Activated naive CD4-positive, alpha-beta T cell treated with anti-CD3 and anti-CD28 coated beads for 36 hours (primary cell): Measurements from ENCODE around the gene CA4. TPM values are rescaled to one million over a fixed set of nuclear protein-coding genes. Genes with fewer than 3 reads are reported as not detected.
A peak's percentile ranks its signal among the peaks of the same experiment; 100 is the strongest.
"Not testable (repeated sequence)": the region's sequence is repeated elsewhere in the genome, so short reads cannot be mapped to it uniquely, and the experiment has no call there.

ENCODE experiments used
- CTCF ChIA-PET: fragments of 350-600 bp; sonication (Branson Sonifier 250); formaldehyde crosslinking; loops from one replicate; lab custom pipeline; 2021; ENCODE audit warnings: antibody characterized with exemption; lab: Charles Lee
- DNase-seq: peaks from one replicate; pipeline ENCODE4 v3.0.0-alpha.2; 2020
- H3K27ac Mint-ChIP-seq: one replicate; pipeline ENCODE4 v1.8.0; 2021; ENCODE audit warnings: mild to moderate bottlenecking, mixed read lengths
- H3K27me3 Mint-ChIP-seq: one replicate; pipeline ENCODE4 v1.8.0; 2021; ENCODE audit warnings: low read depth, mixed read lengths
- H3K36me3 Mint-ChIP-seq: one replicate; pipeline ENCODE4 v1.8.0; 2021; ENCODE audit warnings: low read depth, mixed read lengths
- H3K4me1 Mint-ChIP-seq: one replicate; pipeline ENCODE4 v1.8.0; 2021; ENCODE audit warnings: low read depth, mixed read lengths
- H3K4me3 Mint-ChIP-seq: one replicate; pipeline ENCODE4 v1.8.0; 2021; ENCODE audit warnings: mild to moderate bottlenecking, moderate library complexity, mixed read lengths
- H3K9me3 Mint-ChIP-seq: one replicate; pipeline ENCODE4 v1.8.0; 2021; ENCODE audit warnings: mixed read lengths
- intact Hi-C: fragments of 100-400 bp; cut with micrococcal nuclease; formaldehyde crosslinking; loops from one replicate; pipeline ENCODE4 v1.15.1; 2023
- total RNA-seq, 2 experiments: library from RNA; stranded (reverse); gene quantifications; one replicate each; pipeline ENCODE4 v1.2.3, GENCODE V29; 2021

The CA4 gene
- total RNA-seq, 2 experiments from 2014 or later: not detected

DNA sequence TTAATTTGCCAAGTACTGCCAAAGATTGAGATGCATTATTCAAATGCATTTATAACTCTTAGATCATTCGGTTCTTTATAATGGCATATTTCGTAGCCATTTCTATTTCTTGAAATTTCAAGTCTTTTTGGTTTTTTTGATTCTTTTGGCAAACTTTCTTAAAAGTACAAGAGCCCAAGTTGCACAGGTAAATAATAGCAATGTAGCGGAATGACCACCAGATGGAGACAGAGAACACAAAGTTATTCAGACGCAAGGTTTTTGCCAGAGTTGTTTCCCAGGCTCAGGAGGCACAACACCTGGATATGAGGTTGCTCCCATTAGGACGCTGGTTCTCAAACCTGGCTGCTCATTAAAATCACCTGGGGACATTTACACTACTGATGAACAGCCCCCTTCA is 38.1 kb upstream of the CA4 start:
- H3K27ac Mint-ChIP-seq, intact Hi-C loops, H3K27me3 Mint-ChIP-seq, DNase-seq, H3K4me1 Mint-ChIP-seq, H3K9me3 Mint-ChIP-seq, H3K36me3 Mint-ChIP-seq, CTCF ChIA-PET, H3K4me3 Mint-ChIP-seq: not testable (repeated sequence)

DNA sequence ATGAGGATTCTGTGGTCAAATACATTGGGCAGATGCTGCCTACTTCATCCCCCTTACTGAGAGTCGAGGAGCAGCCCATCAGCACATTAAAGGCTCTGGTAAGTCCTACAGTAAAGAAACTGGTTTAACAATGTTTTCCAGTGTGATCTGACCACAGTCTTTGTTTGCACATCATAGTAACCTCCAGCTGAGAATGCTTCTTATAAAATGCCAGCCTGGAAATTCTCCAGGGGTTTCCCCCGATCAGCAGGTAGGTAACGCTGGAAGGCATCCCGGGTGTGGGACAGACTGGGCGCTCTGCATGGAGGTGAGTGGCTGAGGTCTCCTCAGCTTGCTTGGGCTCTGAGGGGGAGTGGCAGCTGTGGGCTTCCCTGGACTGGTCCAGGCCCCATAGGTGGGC is 34.4 kb upstream of the CA4 start:
- H3K4me1 Mint-ChIP-seq: not testable (repeated sequence)

DNA sequence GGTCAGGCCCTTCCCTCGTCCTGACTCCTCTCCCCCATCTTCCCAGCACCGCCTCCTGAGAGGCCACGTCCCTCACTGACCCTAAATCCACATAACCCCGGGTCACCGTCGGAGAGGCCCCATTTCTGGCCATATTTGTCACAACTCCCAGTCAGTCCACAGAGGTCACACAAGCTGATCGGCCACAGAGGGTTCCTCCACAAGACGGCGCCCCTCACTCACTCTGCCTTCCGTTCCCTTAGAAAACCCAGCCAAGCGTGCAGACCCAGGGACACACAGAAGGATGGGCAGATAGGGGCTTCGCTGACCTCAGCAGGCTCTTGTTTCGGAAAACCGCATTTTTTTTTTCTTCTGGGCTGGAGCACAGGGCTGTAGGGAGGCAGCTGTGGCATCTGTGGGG is 33.6 kb upstream of the CA4 start:
- DNase-seq, CTCF ChIA-PET, H3K36me3 Mint-ChIP-seq, intact Hi-C loops, H3K27ac Mint-ChIP-seq, H3K4me1 Mint-ChIP-seq, H3K4me3 Mint-ChIP-seq, H3K9me3 Mint-ChIP-seq, H3K27me3 Mint-ChIP-seq: not testable (repeated sequence)

More for the DNA sequence above, 34.4 kb upstream of the CA4 start:
- H3K36me3 Mint-ChIP-seq, DNase-seq, H3K27ac Mint-ChIP-seq, H3K9me3 Mint-ChIP-seq, H3K4me3 Mint-ChIP-seq, CTCF ChIA-PET, H3K27me3 Mint-ChIP-seq, intact Hi-C loops: not testable (repeated sequence)

- CTCF ChIA-PET, DNase-seq, H3K9me3 Mint-ChIP-seq, intact Hi-C loops, H3K4me3 Mint-ChIP-seq, H3K27ac Mint-ChIP-seq, H3K4me1 Mint-ChIP-seq, H3K27me3 Mint-ChIP-seq, H3K36me3 Mint-ChIP-seq: not testable (repeated sequence)
Observed at GRCh38 chr17:60119162-60119561, 30.6 kb upstream of the CA4 start.

- H3K4me1 Mint-ChIP-seq, H3K4me3 Mint-ChIP-seq, CTCF ChIA-PET, H3K36me3 Mint-ChIP-seq, H3K27me3 Mint-ChIP-seq, H3K9me3 Mint-ChIP-seq, H3K27ac Mint-ChIP-seq, DNase-seq, intact Hi-C loops: not testable (repeated sequence)
Observed at GRCh38 chr17:60119807-60120748, 29.7 kb upstream of the CA4 start.

DNA sequence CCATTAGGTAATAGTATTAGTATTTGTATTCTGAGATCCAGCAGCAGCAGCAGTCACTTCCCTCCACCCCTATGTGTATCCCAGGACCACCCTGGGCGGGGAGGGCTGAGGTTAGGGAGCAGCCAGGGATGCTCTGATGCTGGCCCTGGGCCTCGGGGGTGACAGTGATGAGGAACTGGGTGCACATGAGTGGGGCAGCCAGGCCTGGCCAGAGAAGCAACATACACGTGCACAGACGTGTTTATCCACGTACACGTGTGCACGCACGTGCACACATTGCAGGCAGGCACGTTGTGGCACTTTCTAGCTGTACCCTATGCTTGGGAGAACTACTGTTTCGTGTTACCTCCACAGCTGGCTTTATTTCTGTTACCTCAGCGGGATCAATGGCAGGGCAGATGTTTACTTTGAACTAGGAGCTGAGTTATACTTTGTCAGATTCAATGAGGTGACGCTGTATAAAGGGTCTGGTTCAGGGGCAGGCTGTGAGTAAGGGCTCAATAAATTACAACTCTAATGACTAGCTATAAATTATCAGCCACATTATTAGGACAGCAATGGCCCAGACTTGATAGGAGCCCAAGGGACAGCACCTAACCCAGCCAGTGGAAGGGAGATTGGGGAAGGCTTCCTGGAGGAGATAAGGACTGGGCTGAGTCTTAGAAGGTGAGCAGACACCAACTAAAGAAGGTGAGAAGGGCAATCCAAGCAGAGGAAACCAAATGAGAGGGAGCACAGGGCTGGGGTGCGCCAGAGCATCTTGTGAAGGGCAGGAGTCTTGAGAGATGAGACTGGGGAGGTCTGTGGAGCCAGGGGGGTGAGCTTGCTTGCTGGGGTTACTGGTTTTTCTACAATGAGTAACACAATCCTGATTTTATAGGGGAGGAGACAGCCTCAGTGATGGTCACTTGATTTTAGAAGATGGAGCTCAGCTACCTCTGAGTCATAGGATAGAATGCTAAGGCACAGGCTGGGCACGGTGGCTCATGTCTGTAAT is 22.4 kb upstream of the CA4 start:
- H3K27me3 Mint-ChIP-seq: peaks cover 4% of the 10 kb centered on the region
- H3K4me3 Mint-ChIP-seq: no peak overlapping the region
- DNase-seq: no peak
- H3K27ac Mint-ChIP-seq: no peak overlapping the region
- CTCF ChIA-PET: no interaction called here
- H3K4me1 Mint-ChIP-seq: no peaks in the 10 kb centered on the region
- no peaks in the 10 kb centered on the region for H3K9me3 Mint-ChIP-seq
- H3K36me3 Mint-ChIP-seq: peaks cover 7% of the 10 kb centered on the region
- intact Hi-C loops: no loop called here

GRCh38 chr17:60128171-60128859 is 21.5 kb upstream of the CA4 start:
- CTCF ChIA-PET: no interaction called here
- Mint-ChIP-seq H3K27me3 (peaks cover 4% of the 10 kb centered on the region), H3K9me3 (no peaks in the 10 kb centered on the region), H3K27ac (no peak overlapping the region), H3K4me1 (peaks cover 2% of the 10 kb centered on the region), H3K36me3 (peaks cover 10% of the 10 kb centered on the region), H3K4me3 (no peak overlapping the region)
- intact Hi-C loops: no loop called here
- no peak for DNase-seq

GRCh38 chr17:60129164-60129563 is 20.6 kb upstream of the CA4 start:
- intact Hi-C loops: no loop called here
- Mint-ChIP-seq H3K27me3 (peaks cover 4% of the 10 kb centered on the region), H3K27ac (no peak overlapping the region), H3K36me3 (peaks cover 10% of the 10 kb centered on the region), H3K4me1 (peaks cover 5% of the 10 kb centered on the region), H3K4me3 (no peak overlapping the region), H3K9me3 (no peaks in the 10 kb centered on the region)
- CTCF ChIA-PET: interaction anchor here (0.6 kb wide), 1 partner anchor 394 kb away, joined by 3 read pairs; no protein-coding TSS in a partner anchor
- DNase-seq: no peak

DNA sequence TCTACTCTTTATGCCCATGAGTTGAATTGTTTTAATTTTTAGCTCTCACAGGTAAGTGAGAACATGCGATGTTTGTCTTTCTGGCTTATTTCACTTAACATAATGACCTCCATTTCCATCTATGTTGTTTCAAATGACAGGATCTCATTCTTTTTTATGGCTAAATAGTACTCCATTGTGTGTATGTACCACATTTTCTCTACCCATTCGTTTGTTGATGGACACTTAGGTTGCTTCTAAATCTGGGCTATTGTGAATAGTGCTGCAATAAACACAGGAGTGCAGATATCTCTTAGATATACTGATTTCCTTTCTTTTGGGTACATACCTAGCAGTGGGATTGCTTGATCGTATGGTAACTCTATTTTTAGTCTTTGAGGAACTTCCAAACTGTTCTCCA is 19.3 kb upstream of the CA4 start:
- intact Hi-C loops: loop anchor here (10.0 kb wide), 2 partner anchors 96 to 544 kb away; partner anchors contain the start of gene BCAS3
- CTCF ChIA-PET: no interaction called here

DNA sequence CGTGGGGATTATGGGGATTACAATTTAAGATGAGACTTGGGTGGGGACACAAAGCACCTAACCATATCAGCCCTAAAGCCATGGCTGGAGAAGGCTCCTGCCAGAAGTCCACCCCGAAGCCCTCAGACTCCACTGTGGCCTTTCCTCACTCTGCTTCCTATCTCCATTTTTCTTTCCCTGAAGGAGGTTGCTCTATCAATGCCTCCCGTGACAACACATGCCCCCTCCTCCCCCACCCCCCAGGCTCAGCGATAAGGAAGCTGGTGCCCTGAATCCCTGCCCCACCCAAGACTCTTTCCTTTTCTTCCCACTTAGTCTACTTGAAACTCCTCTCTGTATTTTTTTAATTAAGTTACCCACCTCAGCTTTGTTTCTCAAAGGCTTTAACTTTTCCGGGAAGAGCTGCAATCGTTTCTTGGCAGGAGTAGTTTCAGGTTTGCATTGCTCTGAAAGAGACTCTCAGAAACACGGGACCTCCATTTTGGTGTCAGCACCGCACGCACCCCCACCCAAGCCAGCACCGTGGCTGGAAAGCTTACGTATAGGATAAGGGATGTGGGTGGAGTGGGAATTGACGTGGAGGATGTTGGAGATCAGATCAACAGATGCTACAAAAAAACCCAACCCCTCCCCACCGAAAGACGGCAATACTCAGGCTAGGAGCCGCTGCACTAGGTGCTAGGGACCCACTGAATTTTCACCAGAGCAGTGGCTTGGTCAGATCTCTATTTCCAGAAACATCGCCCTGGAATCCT is 15.2 kb upstream of the CA4 start:
- H3K27me3 Mint-ChIP-seq: peaks cover 22% of the 10 kb centered on the region
- CTCF ChIA-PET: no interaction called here

More for the DNA sequence above, 19.3 kb upstream of the CA4 start:
- Mint-ChIP-seq H3K4me3 (no peak overlapping the region), H3K27me3 (peaks cover 4% of the 10 kb centered on the region), H3K4me1 (peaks cover 18% of the 10 kb centered on the region), H3K27ac (no peak overlapping the region), H3K9me3 (no peaks in the 10 kb centered on the region), H3K36me3 (peaks cover 10% of the 10 kb centered on the region)
- DNase-seq: no peak

GRCh38 chr17:60135151-60135950 is 14.4 kb upstream of the CA4 start:
- CTCF ChIA-PET: no interaction called here

More for the DNA sequence above, 15.2 kb upstream of the CA4 start:
- peak; percentile 56 for DNase-seq
- no peak overlapping the region for H3K27ac Mint-ChIP-seq
- peaks cover 10% of the 10 kb centered on the region for H3K36me3 Mint-ChIP-seq
- H3K9me3 Mint-ChIP-seq: no peaks in the 10 kb centered on the region
- peaks cover 20% of the 10 kb centered on the region for H3K4me1 Mint-ChIP-seq
- intact Hi-C loops: loop anchor here (10.0 kb wide), 2 partner anchors 100 to 540 kb away; partner anchors contain the start of gene BCAS3
- H3K4me3 Mint-ChIP-seq: peak overlapping the region; percentile 85

More at GRCh38 chr17:60135151-60135950, 14.4 kb upstream of the CA4 start:
- peak overlapping the region; percentile 85 for H3K4me3 Mint-ChIP-seq
- peak; percentile 90 for DNase-seq
- H3K4me1 Mint-ChIP-seq: peaks cover 23% of the 10 kb centered on the region
- intact Hi-C loops: loop anchor here (10.0 kb wide), 2 partner anchors 101 to 539 kb away; partner anchors contain the start of gene BCAS3
- H3K36me3 Mint-ChIP-seq: peaks cover 10% of the 10 kb centered on the region
- no peak overlapping the region for H3K27ac Mint-ChIP-seq
- peaks cover 29% of the 10 kb centered on the region for H3K27me3 Mint-ChIP-seq
- H3K9me3 Mint-ChIP-seq: no peaks in the 10 kb centered on the region
